Panc1 (cell line): ENCODE data around the gene MILR1.
"Not testable (repeated sequence)": the region's sequence is repeated elsewhere in the genome, so short reads cannot be mapped to it uniquely, and the experiment has no call there.

Source experiments
- CTCF ChIP-seq: fragments of 450-650 bp; IDR thresholded peaks from 2 replicates; pipeline ENCODE4 v1.5.1; 2017; ENCODE audit warnings: mild to moderate bottlenecking
- POLR2AphosphoS5 ChIP-seq: IDR thresholded peaks from 2 replicates; pipeline ENCODE4 v1.6.1; 2012; ENCODE audit warnings: mild to moderate bottlenecking, low read depth, low read length, moderate library complexity
- SIN3A ChIP-seq: IDR thresholded peaks from 2 replicates; pipeline ENCODE4 v1.6.1; 2012; ENCODE audit warnings: low read depth, mild to moderate bottlenecking, low read length, moderate library complexity, borderline replicate concordance; ENCODE audit not compliant: insufficient read depth
- TCF7L2 ChIP-seq: IDR thresholded peaks from 2 replicates; pipeline ENCODE4 v1.6.1; 2011; ENCODE audit warnings: mild to moderate bottlenecking, low read depth, low read length, inconsistent platforms
- TF ChIP-seq, protein P1 (sequence below), 2 experiments: IDR thresholded peaks; 2 replicates each; pipeline ENCODE4 v1.6.1; 2011 to 2012; ENCODE audit warnings: low read depth in 2 of 2, control low read depth in 1 of 2, low read length in 1 of 2, mild to moderate bottlenecking in 1 of 2, moderate library complexity in 1 of 2; ENCODE audit not compliant: insufficient read depth in 1 of 2

- TF ChIP-seq SIN3A, CTCF, POLR2AphosphoS5, TCF7L2: not testable (repeated sequence)
- TF ChIP-seq, protein P1, sequence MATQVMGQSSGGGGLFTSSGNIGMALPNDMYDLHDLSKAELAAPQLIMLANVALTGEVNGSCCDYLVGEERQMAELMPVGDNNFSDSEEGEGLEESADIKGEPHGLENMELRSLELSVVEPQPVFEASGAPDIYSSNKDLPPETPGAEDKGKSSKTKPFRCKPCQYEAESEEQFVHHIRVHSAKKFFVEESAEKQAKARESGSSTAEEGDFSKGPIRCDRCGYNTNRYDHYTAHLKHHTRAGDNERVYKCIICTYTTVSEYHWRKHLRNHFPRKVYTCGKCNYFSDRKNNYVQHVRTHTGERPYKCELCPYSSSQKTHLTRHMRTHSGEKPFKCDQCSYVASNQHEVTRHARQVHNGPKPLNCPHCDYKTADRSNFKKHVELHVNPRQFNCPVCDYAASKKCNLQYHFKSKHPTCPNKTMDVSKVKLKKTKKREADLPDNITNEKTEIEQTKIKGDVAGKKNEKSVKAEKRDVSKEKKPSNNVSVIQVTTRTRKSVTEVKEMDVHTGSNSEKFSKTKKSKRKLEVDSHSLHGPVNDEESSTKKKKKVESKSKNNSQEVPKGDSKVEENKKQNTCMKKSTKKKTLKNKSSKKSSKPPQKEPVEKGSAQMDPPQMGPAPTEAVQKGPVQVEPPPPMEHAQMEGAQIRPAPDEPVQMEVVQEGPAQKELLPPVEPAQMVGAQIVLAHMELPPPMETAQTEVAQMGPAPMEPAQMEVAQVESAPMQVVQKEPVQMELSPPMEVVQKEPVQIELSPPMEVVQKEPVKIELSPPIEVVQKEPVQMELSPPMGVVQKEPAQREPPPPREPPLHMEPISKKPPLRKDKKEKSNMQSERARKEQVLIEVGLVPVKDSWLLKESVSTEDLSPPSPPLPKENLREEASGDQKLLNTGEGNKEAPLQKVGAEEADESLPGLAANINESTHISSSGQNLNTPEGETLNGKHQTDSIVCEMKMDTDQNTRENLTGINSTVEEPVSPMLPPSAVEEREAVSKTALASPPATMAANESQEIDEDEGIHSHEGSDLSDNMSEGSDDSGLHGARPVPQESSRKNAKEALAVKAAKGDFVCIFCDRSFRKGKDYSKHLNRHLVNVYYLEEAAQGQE (IDR thresholded peaks at IDR 0.05; ENCODE audit: insufficient read depth in 1 of 2, low read depth in 2 of 2, low read length in 1 of 2) = not testable (repeated sequence)
Measured at GRCh38 chr17:64439521-64439920, 9.4 kb upstream of the MILR1 start.
